SJSA1 (cell line): ENCODE data around the gene MPV17L2. TPM values are rescaled to one million over a fixed set of nuclear protein-coding genes. Genes with fewer than 3 reads are reported as not detected.

ENCODE experiments used
- DNase-seq, 2 experiments: peaks; one replicate each; pipeline ENCODE4 v3.0.0-alpha.2; 2015 to 2020; ENCODE audit warnings: low spot score in 2 of 2, low read depth in 1 of 2
- H3K27ac ChIP-seq: fragments of 250-450 bp; sonication (Bioruptor Pico); 2 replicates; pipeline ENCODE4 v1.5.1; 2020; ENCODE audit warnings: mild to moderate bottlenecking, moderate library complexity
- H3K27me3 ChIP-seq: fragments of 250-450 bp; sonication (Bioruptor Pico); replicated peaks from 2 replicates; pipeline ENCODE4 v1.5.1; 2020; ENCODE audit warnings: mild to moderate bottlenecking, moderate library complexity
- H3K36me3 ChIP-seq: fragments of 250-450 bp; sonication (Bioruptor Pico); 2 replicates; pipeline ENCODE4 v1.5.1; 2020; ENCODE audit warnings: mild to moderate bottlenecking
- H3K4me1 ChIP-seq: fragments of 250-450 bp; sonication (Bioruptor Pico); replicated peaks from 2 replicates; pipeline ENCODE4 v1.6.1; 2021; ENCODE audit warnings: mild to moderate bottlenecking
- H3K4me3 ChIP-seq: fragments of 250-450 bp; sonication (Bioruptor Pico); 2 replicates; pipeline ENCODE4 v1.5.1; 2020; ENCODE audit warnings: mild to moderate bottlenecking
- H3K9me3 ChIP-seq: fragments of 250-450 bp; sonication (Bioruptor Pico); replicated peaks from 2 replicates; pipeline ENCODE4 v1.5.1; 2020; ENCODE audit warnings: mild to moderate bottlenecking
- total RNA-seq: library from RNA; depleted of rRNA; stranded (reverse); fragments of >200 nt; shearing (Covaris generic); gene quantifications from 2 replicates; pipeline ENCODE4 v1.2.3, GENCODE V29; 2014

MPV17L2 gene
- total RNA-seq, 1 experiment from 2014 or later, result 52.0 TPM

DNA sequence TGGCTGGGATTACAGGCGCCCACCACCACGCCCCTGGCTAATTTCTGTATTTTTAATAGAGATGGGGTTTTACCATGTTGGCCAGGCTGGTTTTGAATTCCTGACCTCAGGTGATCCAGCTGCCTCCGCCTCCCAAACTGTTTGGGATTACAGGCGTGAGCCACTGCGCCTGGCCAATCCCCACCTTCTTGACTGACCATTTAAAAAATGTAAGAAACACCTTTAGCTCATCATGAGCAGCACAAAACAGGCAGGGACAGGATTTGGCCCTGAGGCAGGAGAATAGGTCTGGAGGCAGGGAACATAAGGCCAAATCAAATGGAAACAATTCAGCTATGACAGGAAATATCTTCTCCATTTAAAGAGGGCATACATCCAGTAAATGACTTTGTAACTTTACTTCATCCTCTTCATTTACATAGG lies 1.4 kb upstream of the MPV17L2 start:
- Histone ChIP-seq H3K27me3 (no peaks in the 10 kb centered on the region), H3K36me3 (peaks cover 9% of the 10 kb centered on the region), H3K4me1 (peaks cover 9% of the 10 kb centered on the region), H3K4me3 (peak overlapping the region; percentile 38), H3K27ac (no peak overlapping the region), H3K9me3 (no peaks in the 10 kb centered on the region)
- no peak for DNase-seq

DNA sequence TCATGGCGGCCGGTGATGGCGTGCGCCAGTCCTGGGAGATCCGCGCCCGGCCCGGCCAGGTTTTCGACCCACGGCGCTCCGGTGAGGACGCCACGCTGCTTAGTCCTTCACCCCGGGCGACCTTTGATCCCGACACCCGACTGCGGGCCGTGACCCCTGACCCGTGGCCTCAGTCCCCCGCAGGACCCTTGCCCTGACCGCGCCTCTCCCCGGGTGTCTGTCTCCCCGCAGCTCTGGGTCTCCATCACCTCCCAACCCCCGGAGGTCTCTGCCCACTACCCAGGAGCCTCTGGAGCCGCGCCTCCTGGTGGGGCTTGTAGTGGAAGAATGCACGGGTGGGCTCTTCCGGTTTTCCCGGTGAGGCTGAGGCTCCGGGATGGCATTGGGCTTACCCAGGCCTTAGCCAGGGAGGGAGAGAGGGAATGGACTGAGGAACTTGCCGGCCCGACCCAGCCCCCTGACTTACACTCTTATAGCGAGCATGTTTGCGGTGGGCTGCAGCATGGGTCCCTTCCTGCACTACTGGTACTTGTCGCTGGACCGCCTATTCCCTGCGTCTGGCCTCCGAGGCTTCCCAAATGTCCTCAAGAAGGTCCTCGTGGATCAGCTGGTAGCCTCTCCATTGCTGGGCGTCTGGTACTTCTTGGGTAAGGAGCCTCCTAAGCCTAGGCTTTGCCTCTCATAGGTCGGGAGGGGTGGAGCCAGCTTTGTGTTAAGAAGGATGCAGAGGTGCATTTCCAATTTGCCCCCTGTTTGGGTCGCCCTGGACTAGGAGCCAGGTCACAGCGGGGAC lies 566 bp downstream of the MPV17L2 start:
- Histone ChIP-seq H3K4me1 (peaks cover 9% of the 10 kb centered on the region), H3K9me3 (no peaks in the 10 kb centered on the region), H3K27ac (0 out of 2 replicates have a peak overlapping the region, but pooled peaks have one; percentile 9), H3K36me3 (peaks cover 9% of the 10 kb centered on the region), H3K27me3 (no peaks in the 10 kb centered on the region), H3K4me3 (peak overlapping the region; percentile 77)
- DNase-seq, result peak in 1 of 2 experiments; percentile 29

DNA sequence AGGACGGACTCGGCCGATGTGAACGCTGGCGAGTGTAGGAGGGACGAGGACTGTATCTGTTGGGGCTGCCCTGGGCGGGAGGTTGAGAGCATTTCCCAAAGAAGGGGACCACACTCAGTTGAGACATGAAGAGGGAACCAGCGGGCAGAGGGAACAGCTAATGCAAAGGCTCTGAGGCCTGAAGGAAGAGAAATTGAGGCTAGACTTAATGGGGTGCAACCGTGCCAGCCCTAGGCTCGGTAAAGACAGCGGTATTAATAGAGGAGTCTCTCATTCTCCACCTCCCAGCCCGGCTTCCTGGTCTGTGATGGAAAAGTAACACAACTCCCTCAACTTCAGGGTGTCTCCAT lies 1.1 kb downstream of the MPV17L2 start:
- peaks cover 9% of the 10 kb centered on the region for H3K36me3 ChIP-seq
- no peaks in the 10 kb centered on the region for H3K27me3 ChIP-seq
- no peak for DNase-seq
- no peak overlapping the region for H3K27ac ChIP-seq
- H3K4me3 ChIP-seq, result peak overlapping the region; percentile 77
- peaks cover 9% of the 10 kb centered on the region for H3K4me1 ChIP-seq
- H3K9me3 ChIP-seq, result no peaks in the 10 kb centered on the region

DNA sequence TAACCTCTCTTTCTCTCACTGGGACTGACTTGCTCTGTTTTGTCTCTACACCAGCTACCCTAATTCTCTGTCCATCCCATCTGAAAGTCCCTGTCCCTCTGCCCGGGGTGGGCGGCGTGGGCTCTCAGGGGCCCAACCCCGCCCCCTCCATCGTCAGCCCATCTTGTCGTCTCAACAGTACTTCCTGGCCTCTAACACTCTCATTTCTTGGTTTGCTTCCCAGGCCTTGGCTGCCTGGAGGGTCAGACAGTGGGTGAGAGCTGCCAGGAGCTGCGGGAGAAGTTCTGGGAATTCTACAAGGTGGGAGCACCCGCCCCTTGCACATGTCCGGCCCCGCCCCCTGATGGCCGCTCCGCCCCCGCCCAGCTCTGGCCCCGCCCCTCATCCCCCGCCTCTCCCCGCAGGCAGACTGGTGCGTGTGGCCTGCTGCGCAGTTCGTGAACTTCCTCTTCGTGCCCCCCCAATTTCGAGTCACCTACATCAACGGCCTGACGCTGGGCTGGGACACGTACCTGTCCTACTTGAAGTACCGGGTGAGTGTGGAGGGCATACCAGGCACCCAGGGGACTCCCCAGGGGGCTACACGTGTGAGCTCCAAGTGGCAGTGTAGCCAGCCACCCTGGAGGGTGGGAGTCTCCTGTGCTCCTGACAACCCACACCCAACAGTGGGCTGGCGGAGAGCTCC lies 1.7 kb downstream of the MPV17L2 start:
- Histone ChIP-seq H3K27me3 (no peaks in the 10 kb centered on the region), H3K27ac (no peak overlapping the region), H3K4me3 (no peak overlapping the region), H3K36me3 (peaks cover 9% of the 10 kb centered on the region), H3K4me1 (peaks cover 9% of the 10 kb centered on the region), H3K9me3 (no peaks in the 10 kb centered on the region)
- DNase-seq, result no peak

DNA sequence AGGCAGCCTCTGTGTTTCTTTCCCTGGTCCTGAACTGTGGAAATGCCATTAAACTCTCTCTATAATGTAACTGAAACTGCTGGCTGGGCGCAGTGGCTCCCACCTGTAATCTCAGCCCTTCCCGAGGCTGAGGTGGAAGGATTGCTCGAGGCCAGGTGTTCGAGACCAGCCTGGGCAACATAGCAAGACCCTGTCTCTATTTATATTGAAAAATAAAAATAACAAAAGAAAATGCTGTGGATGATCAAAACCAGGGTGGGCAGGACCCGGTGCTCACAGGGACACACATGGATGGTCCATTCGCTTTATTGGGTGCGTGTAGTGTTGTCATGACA lies 3.5 kb downstream of the MPV17L2 start:
- Histone ChIP-seq H3K36me3 (peaks cover 9% of the 10 kb centered on the region), H3K9me3 (no peaks in the 10 kb centered on the region), H3K27me3 (no peaks in the 10 kb centered on the region), H3K27ac (no peak overlapping the region), H3K4me1 (peaks cover 9% of the 10 kb centered on the region), H3K4me3 (no peak overlapping the region)
- DNase-seq, result no peak

DNA sequence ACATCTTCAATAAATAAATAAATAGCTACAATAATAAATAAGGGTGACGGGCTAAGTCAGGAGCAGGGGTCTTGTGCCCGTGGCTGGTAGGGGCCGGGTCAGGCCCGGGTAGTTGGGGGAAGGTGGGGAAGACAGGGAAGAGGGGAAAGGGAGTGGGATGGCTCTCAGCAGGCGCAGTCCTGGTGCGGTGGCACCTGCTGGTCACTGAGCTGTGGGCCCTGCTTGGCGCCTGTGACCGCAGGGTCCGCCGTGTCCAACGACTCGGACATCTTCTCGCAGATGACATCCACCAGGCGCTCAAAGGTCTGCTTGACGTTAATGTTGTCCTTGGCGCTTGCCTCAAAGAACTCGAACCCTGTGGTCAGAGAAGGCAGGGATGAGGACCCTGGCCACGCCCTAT lies 4.3 kb downstream of the MPV17L2 start:
- Histone ChIP-seq H3K36me3 (peaks cover 9% of the 10 kb centered on the region), H3K27me3 (no peaks in the 10 kb centered on the region), H3K9me3 (no peaks in the 10 kb centered on the region), H3K4me3 (no peak overlapping the region), H3K27ac (no peak overlapping the region), H3K4me1 (peaks cover 9% of the 10 kb centered on the region)
- DNase-seq, result no peak

DNA sequence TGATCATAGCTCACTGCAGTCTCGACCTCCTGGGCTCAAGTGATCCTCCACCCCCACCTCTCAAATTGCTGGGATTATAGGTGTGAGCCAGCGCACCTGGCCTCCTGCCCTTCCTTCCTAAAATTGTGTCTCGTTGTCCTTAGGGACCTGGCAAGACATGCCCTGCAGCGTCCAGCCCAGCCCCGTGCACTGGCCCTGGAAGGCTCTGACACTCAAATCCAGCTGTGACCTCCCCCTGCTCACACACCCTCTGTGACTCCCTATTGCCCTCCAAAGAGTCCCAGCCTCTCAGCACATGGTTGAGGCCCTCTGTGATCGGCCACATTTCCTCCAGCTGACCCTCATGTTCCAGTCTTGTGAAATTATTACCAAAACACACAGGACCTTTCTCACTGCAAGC lies 4.9 kb downstream of the MPV17L2 start:
- DNase-seq, result no peak
- Histone ChIP-seq H3K4me3 (no peak overlapping the region), H3K9me3 (no peaks in the 10 kb centered on the region), H3K27ac (no peak overlapping the region), H3K36me3 (peaks cover 9% of the 10 kb centered on the region), H3K27me3 (no peaks in the 10 kb centered on the region), H3K4me1 (peaks cover 12% of the 10 kb centered on the region)

DNA sequence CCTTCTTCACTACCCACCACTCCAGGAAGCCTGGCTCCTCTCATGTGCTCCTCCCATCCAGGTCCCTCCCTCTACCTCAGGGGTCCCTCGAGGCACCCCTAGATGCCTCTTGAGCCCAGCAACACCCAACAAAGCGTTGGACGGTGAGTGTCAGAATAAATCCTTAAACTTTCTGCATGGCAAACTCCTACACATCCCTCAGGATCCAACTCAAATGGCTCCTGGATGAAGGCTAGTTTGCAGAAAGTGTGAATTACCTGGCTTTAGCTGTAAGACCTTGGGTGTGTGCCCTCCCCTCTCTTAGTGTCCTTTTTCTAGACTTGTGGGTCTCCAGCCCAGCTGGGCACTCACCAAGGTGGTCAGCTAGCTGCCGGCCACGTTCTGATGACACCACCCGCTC lies 5.4 kb downstream of the MPV17L2 start:
- Histone ChIP-seq H3K9me3 (no peaks in the 10 kb centered on the region), H3K4me3 (no peak overlapping the region), H3K4me1 (peaks cover 16% of the 10 kb centered on the region), H3K27me3 (no peaks in the 10 kb centered on the region), H3K27ac (no peak overlapping the region), H3K36me3 (peaks cover 9% of the 10 kb centered on the region)
- DNase-seq, result no peak

DNA sequence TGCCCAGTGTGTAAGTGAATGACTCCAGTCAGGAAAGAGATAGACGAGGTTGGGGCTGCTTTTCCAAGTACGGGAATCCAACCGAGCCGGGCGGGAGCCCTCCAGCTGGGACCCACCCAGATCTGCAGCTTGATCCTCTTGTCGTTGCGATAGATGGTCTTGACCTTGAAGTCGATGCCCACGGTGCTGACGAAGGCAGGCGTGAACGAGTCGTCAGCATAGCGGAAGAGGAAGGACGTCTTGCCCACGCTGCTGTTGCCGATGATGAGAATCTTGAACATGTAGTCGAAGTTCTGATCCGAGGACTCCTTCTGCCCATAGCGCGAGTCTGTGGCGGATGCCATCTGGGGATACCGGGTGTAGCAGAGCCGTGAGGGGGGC lies 9.4 kb downstream of the MPV17L2 start:
- Histone ChIP-seq H3K9me3 (no peaks in the 10 kb centered on the region), H3K27me3 (no peaks in the 10 kb centered on the region), H3K4me1 (peaks cover 18% of the 10 kb centered on the region), H3K27ac (no peak overlapping the region), H3K4me3 (no peak overlapping the region), H3K36me3 (no peaks in the 10 kb centered on the region)
- no peak for DNase-seq

DNA sequence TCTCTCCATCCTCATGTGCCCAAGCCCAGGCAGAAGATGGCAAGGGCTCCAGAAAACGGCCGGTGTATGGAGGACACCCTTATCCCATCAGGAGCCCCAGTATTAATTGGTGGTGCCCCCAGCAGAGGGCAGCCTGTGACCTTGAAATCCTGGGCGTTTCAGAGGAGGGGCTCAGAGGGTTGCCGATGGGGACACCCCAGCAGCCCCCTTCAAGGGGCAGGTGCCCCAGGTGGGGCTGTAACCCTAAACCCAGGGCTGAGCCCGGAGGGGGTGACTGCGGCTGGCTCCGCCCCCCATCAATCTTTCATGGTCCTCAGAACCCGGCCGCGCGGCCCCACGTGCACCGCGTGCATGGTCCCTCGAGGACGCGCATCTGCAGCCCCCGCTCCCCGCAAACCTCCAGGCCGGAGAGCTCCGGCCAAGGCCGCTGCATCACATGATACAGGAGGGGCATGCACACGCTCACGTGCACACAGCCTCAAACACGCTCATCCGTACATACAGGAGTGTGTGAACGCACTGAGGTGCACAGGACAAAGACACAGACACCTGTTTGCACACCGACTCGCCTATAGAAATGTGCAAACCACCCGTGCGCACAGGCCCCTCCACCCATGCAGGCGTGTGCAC lies 9.9 kb downstream of the MPV17L2 start:
- H3K27ac ChIP-seq, result no peak overlapping the region
- DNase-seq, result no peak
- H3K4me3 ChIP-seq, result peak overlapping the region; percentile 45
- H3K4me1 ChIP-seq, result peaks cover 20% of the 10 kb centered on the region
- no peaks in the 10 kb centered on the region for H3K27me3 ChIP-seq
- no peaks in the 10 kb centered on the region for H3K9me3 ChIP-seq
- no peaks in the 10 kb centered on the region for H3K36me3 ChIP-seq

DNA sequence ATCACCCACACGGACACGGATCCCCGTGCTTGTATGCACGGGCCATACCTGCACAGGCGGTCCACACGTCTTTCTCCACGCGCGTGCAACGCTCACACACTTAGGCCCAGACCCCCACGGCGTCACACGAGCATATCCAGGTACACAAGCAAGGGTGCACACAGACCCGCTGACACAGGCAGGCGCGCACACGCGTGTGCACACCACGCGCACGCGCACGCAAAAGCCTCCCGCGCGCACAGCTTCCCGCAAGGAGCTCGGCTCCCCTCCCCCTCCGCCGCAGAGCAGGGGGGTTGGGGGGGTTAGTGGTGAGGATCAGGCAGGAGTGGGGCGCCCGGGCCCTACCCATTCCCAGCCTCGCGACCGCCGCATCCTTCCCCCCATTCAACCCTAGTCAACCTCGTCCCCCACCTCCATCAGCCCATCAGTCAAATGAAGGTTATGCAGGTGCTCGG lies 10.4 kb downstream of the MPV17L2 start:
- Histone ChIP-seq H3K27ac (no peak overlapping the region), H3K9me3 (no peaks in the 10 kb centered on the region), H3K4me1 (peaks cover 23% of the 10 kb centered on the region), H3K4me3 (peak overlapping the region; percentile 45), H3K27me3 (no peaks in the 10 kb centered on the region), H3K36me3 (no peaks in the 10 kb centered on the region)
- no peak for DNase-seq

DNA sequence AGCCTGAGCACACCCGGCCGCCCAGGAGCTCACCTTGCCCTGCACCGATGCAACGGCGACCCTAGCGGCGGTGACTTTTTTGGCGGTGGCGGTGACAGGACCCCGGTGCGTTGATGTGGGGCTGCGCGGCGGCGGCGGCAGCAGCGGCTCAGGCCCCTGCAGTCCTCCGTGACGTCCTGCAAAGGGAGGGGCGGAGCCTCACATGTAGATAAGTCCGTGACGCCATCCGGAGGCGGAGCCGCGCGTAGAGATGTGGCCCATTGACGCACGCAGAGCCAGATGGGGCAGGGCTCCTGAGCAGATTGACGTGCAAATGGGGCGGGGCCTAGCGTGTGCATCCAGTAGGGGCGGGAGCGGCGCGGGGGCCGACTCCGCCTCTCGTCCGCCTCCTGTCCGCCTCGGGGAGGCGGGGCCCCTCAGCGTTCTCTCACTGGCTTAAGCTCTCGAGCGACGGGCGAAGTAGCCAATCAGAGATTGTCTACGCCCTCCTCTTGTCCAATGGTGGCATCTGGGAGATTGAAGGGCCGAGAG lies 10.9 kb downstream of the MPV17L2 start, which contains the start of gene RAB3A:
Gene RAB3A (minus strand): TSS at position 180 of the 531 bp plus-strand sequence. CDS start 1,302 bp downstream, outside the sequence.
- Histone ChIP-seq H3K27ac (peak within 1 kb of the TSS; percentile 65), H3K9me3 (no peaks in the 10 kb centered on the region), H3K27me3 (no peaks in the 10 kb centered on the region), H3K4me1 (peaks cover 23% of the 10 kb centered on the region), H3K4me3 (peak within 1 kb of the TSS; percentile 45), H3K36me3 (no peaks in the 10 kb centered on the region)
- DNase-seq, result peak; percentile 100

DNA sequence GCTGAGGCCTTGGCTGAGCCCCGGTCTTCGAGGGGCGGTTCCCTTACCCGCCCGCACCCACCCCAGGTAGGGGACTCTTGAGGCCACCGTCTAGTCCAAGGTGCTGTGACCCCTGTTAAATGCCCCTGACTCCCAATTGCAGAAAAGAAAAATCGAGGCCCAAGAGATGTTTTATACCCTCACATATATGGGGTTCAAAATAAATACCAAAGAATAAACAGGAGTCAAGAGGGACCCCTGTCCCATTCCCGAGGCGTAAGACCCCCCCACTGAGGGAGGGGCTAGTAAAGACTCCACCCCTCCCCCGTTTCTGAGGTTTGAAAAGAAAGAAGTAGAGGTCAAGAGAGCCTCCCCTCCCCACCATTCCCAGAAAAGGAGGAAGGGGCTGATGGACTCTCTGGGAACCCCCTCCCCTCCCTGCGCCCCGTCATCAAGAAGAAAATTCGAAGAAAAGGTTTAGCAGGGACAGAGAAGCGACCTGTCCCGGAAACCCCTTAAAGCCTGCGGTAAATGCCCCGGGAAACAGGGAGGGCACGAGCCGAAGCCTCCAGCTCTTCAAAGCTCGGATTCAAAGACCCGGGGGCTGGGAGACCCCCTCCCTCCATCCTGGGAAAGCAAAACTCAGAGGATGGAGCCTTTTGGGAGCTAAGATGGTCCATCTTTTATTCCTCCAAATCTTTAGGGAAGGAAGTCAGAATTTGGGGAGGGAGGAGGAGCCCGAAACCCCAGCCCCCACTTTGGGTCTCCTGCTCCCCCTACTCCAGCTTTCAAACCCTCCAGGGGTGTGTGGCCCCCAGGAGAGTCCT lies 11.6 kb downstream of the MPV17L2 start:
- DNase-seq, result no peak
- Histone ChIP-seq H3K4me1 (peaks cover 23% of the 10 kb centered on the region), H3K27ac (peak overlapping the region; percentile 65), H3K27me3 (no peaks in the 10 kb centered on the region), H3K4me3 (peak overlapping the region; percentile 41), H3K36me3 (no peaks in the 10 kb centered on the region), H3K9me3 (no peaks in the 10 kb centered on the region)
